ENCODE data around the gene PDAP1. TPM values are rescaled to one million over a fixed set of nuclear protein-coding genes. Genes with fewer than 3 reads are reported as not detected.

PDAP1 gene
- total RNA-seq, 1 experiment from 2014 or later = 180 TPM

DNA sequence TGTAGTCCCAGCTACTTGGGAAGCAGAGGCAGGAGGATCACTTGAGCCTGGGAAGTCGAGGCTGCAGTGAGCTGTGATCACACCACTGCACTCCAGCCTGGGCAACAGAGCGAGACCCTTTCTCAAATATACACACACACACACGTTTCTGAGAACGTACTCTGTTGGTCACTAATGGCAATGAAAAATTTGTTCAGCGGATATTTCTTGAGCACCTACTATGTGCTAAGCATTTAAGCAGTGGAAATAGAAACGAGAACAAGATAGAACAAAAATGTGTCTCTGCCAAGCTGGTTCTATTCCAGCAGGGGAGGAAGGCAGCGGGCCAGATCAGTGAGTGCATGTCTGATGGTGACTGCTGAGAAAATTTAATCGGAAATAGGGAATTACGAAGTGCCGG is 25.2 kb downstream of the PDAP1 start:
- H4K20me1 ChIP-seq (ENCODE audit: insufficient read depth) = peaks cover 14% of the 10 kb centered on the region
- H3K79me2 ChIP-seq (ENCODE audit: low read depth) = peaks cover 30% of the 10 kb centered on the region
- H3F3A ChIP-seq (ENCODE audit: insufficient read depth, low read depth) = peaks cover 4% of the 10 kb centered on the region; the same call in 1 of the 2 replicates
- ChIA-PET POLR2A (ENCODE audit: unreplicated experiment) (no interaction called here), CTCF (no interaction called here)
- no peak overlapping the region for H3K27ac ChIP-seq
- no peak for DNase-seq
- no peak overlapping the region for H3K4me3 ChIP-seq
- H3K4me2 ChIP-seq = no peak overlapping the region
- H3K36me3 ChIP-seq (ENCODE audit: low read depth) = no peaks in the 10 kb centered on the region; the same call in 1 of the 2 replicates
- no peaks in the 10 kb centered on the region for H3K9me3 ChIP-seq (ENCODE audit: insufficient read depth, low read depth)
- intact Hi-C loops (cut with micrococcal nuclease; ENCODE audit: unreplicated experiment) = no loop called here
- no peaks in the 10 kb centered on the region for H3K27me3 ChIP-seq (ENCODE audit: insufficient read depth, low read depth)
- no peak overlapping the region for H2AFZ ChIP-seq
- TF ChIP-seq EZH2 (IDR thresholded peaks at IDR 0.05; ENCODE audit: low read depth) = no peak
- TF ChIP-seq, protein P1, sequence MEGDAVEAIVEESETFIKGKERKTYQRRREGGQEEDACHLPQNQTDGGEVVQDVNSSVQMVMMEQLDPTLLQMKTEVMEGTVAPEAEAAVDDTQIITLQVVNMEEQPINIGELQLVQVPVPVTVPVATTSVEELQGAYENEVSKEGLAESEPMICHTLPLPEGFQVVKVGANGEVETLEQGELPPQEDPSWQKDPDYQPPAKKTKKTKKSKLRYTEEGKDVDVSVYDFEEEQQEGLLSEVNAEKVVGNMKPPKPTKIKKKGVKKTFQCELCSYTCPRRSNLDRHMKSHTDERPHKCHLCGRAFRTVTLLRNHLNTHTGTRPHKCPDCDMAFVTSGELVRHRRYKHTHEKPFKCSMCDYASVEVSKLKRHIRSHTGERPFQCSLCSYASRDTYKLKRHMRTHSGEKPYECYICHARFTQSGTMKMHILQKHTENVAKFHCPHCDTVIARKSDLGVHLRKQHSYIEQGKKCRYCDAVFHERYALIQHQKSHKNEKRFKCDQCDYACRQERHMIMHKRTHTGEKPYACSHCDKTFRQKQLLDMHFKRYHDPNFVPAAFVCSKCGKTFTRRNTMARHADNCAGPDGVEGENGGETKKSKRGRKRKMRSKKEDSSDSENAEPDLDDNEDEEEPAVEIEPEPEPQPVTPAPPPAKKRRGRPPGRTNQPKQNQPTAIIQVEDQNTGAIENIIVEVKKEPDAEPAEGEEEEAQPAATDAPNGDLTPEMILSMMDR (conservative IDR thresholded peaks at IDR 0.05) = no peak
- BruUV-seq (replicated peaks) = no TSS peak
- no peaks in the 10 kb centered on the region for H3K9me2 ChIP-seq (ENCODE audit: insufficient read depth)
- peaks cover 14% of the 10 kb centered on the region for H3K4me1 ChIP-seq (replicated peaks; ENCODE audit: insufficient read depth)

DNA sequence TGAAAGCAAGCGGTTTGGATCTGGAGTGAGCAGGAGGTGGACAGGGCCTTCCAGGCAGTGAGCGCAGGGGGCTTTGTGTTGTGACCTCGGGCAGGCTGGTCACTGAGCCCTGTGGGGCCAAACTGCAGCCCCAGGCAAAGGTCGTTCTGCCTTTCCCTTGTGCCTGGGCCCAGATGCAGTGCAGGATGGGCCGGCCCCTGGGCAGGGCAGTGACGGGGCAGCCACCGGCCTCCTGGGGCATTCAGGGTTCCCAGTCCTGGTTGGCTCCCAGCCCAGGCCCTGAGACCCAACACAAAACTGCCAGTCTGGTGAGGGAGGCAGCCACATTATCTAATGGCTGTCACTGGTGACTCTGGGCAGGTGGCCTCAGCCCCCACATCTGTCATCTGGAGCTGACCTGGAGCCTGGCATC is 26.7 kb downstream of the PDAP1 start:
- Histone ChIP-seq H3K79me2 (ENCODE audit: low read depth) (peaks cover 40% of the 10 kb centered on the region), H3K9me2 (ENCODE audit: insufficient read depth) (no peaks in the 10 kb centered on the region), H2AFZ (no peak overlapping the region), H3K27me3 (ENCODE audit: insufficient read depth, low read depth) (no peaks in the 10 kb centered on the region), H3K27ac (no peak overlapping the region), H3K4me1 (replicated peaks; ENCODE audit: insufficient read depth) (peaks cover 14% of the 10 kb centered on the region), H3K4me2 (no peak overlapping the region), H3F3A (ENCODE audit: insufficient read depth, low read depth) (peaks cover 8% of the 10 kb centered on the region; the same call in 1 of the 2 replicates), H4K20me1 (ENCODE audit: insufficient read depth) (peaks cover 15% of the 10 kb centered on the region), H3K4me3 (no peak overlapping the region), H3K9me3 (ENCODE audit: insufficient read depth, low read depth) (no peaks in the 10 kb centered on the region), H3K36me3 (ENCODE audit: low read depth) (no peaks in the 10 kb centered on the region; the same call in 1 of the 2 replicates)
- ChIA-PET POLR2A (ENCODE audit: unreplicated experiment) (no interaction called here), CTCF (no interaction called here)
- TF ChIP-seq, protein P1 (conservative IDR thresholded peaks at IDR 0.05) = no peak
- TF ChIP-seq EZH2 (IDR thresholded peaks at IDR 0.05; ENCODE audit: low read depth) = no peak
- no peak for DNase-seq
- BruUV-seq (replicated peaks) = no TSS peak
- intact Hi-C loops (cut with micrococcal nuclease; ENCODE audit: unreplicated experiment) = no loop called here

DNA sequence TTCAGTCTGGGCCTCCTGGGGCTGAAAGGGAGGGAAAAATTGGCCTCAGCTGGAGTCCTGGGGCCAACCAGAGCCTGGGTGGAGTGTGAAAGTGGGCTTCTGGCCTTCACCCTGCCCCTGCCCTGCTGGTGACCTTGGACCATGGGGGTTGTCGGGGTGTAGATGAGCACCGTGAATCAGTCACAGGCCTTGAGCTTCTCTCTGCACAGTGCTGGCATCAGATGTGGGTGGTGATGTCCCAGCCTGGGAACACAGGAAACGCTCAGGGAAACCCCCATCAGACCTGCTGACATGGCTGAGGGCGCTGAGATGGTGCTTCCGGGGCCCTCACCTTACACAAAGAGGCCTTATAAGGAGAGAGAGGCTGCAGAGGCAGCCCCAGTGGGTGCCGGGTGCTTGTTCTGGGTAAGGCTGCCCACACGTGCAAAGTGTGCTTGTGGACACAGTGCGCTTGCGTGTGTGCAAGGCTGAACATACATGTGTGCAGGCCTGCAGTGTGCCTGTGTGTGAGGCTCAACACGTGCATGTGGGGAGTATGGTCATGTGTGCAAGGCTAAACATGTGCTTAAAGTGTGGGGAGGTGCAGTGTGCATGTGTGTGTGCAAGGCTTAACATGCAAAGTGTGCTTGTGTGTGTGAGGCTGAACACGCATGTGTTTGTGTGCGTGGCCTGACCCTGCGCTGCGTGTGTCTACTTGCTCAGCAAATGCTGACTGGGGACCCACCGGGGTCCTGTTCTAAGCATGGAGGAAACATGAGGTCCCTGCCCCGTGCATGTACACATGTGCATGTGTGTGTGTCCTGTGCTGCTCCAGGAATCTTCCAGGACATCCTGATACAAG is 27.4 kb downstream of the PDAP1 start:
- Histone ChIP-seq H3K27ac (no peak overlapping the region), H3K9me2 (ENCODE audit: insufficient read depth) (no peaks in the 10 kb centered on the region), H4K20me1 (ENCODE audit: insufficient read depth) (peaks cover 22% of the 10 kb centered on the region), H3K36me3 (ENCODE audit: low read depth) (no peaks in the 10 kb centered on the region), H3K4me3 (no peak overlapping the region), H3F3A (ENCODE audit: insufficient read depth, low read depth) (peaks cover 12% of the 10 kb centered on the region; the same call in 1 of the 2 replicates), H3K27me3 (ENCODE audit: insufficient read depth, low read depth) (no peaks in the 10 kb centered on the region), H2AFZ (no peak overlapping the region), H3K9me3 (ENCODE audit: insufficient read depth, low read depth) (no peaks in the 10 kb centered on the region), H3K4me1 (replicated peaks; ENCODE audit: insufficient read depth) (peaks cover 14% of the 10 kb centered on the region), H3K4me2 (no peak overlapping the region), H3K79me2 (ENCODE audit: low read depth) (peaks cover 47% of the 10 kb centered on the region)
- intact Hi-C loops (cut with micrococcal nuclease; ENCODE audit: unreplicated experiment) = no loop called here
- POLR2A ChIA-PET (ENCODE audit: unreplicated experiment) = no interaction called here
- CTCF ChIA-PET = no interaction called here
- no TSS peak for BruUV-seq (replicated peaks)
- no peak for DNase-seq
- TF ChIP-seq, protein P1 (conservative IDR thresholded peaks at IDR 0.05) = no peak
- TF ChIP-seq EZH2 (IDR thresholded peaks at IDR 0.05; ENCODE audit: low read depth) = no peak
